GM06990 (cell line): ENCODE data around the gene PADI2.

Experiments
- DNase-seq: peaks from one replicate; pipeline ENCODE4 v3.0.0-alpha.2; 2011; ENCODE audit not compliant: insufficient read length; ENCODE audit errors: extremely low read depth
- H3K27me3 ChIP-seq: replicated peaks from 2 replicates; pipeline ENCODE4 v1.6.0; 2011; ENCODE audit warnings: low read length; ENCODE audit not compliant: control insufficient read depth, insufficient read depth
- H3K36me3 ChIP-seq: 2 replicates; pipeline ENCODE4 v1.5.1; 2011; ENCODE audit warnings: low read length; ENCODE audit not compliant: control insufficient read depth, insufficient read depth
- H3K4me3 ChIP-seq: replicated peaks from 2 replicates; pipeline ENCODE4 v1.5.1; 2011; ENCODE audit warnings: low read depth, mild to moderate bottlenecking, control low read depth, low read length
- TF ChIP-seq, protein P1 (sequence below): IDR thresholded peaks from 2 replicates; pipeline ENCODE4 v1.5.1; 2011; ENCODE audit warnings: low read length, control low read depth, mild to moderate bottlenecking, inconsistent platforms; ENCODE audit not compliant: insufficient read depth, poor library complexity, severe bottlenecking

PADI2 gene

DNA sequence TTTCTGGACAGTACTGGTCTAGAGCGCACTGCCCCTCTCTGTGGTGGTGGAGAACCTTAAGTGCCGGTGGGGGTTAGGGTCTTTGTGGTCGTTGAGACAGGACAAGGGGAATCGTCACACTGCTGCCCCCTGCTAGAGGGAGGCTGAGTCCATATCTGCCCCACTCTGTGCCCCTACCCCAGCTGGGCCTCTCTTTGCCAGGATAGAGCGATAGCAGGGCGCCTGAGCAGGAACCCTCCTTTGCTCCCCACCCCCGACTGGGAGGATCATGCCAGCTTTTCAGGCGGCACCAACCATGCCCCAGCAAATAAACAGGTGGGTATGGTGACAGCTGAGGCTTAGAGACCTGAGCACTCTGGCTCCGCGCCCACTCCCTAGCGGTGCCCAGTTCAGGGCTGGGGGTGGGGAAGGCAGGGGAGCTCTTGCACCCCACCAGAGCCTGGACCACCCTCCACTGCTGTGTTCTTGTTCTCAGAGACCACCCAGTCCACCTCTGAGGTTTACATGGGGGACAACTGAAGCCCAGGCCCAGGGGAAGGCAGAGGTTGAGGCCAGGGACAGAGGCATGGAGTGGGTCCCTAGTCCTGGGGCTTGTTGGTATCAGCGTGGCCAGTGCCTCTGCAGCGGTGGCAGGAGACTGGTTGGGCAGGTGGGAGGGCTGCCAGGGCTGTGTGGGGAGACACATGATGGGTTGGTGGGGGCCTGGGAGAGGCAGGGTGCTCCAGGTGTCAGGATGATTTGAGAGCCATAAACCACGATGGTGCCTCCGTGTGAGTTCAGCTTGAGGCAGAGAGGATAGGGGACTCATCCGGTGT lies 1.6 kb downstream of the PADI2 start:
- H3K36me3 ChIP-seq = no peaks in the 10 kb centered on the region
- peaks cover 3% of the 10 kb centered on the region; the same call in 1 of the 2 replicates for H3K27me3 ChIP-seq
- no peak overlapping the region for H3K4me3 ChIP-seq
- TF ChIP-seq, protein P1, sequence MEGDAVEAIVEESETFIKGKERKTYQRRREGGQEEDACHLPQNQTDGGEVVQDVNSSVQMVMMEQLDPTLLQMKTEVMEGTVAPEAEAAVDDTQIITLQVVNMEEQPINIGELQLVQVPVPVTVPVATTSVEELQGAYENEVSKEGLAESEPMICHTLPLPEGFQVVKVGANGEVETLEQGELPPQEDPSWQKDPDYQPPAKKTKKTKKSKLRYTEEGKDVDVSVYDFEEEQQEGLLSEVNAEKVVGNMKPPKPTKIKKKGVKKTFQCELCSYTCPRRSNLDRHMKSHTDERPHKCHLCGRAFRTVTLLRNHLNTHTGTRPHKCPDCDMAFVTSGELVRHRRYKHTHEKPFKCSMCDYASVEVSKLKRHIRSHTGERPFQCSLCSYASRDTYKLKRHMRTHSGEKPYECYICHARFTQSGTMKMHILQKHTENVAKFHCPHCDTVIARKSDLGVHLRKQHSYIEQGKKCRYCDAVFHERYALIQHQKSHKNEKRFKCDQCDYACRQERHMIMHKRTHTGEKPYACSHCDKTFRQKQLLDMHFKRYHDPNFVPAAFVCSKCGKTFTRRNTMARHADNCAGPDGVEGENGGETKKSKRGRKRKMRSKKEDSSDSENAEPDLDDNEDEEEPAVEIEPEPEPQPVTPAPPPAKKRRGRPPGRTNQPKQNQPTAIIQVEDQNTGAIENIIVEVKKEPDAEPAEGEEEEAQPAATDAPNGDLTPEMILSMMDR = no peak
- no peak for DNase-seq

GRCh38 chr1:17116643-17117042 lies 2.6 kb downstream of the PADI2 start:
- TF ChIP-seq, protein P1 = no peak
- no peaks in the 10 kb centered on the region for H3K36me3 ChIP-seq
- H3K4me3 ChIP-seq = no peak overlapping the region
- no peak for DNase-seq
- H3K27me3 ChIP-seq = peaks cover 3% of the 10 kb centered on the region; the same call in 1 of the 2 replicates

DNA sequence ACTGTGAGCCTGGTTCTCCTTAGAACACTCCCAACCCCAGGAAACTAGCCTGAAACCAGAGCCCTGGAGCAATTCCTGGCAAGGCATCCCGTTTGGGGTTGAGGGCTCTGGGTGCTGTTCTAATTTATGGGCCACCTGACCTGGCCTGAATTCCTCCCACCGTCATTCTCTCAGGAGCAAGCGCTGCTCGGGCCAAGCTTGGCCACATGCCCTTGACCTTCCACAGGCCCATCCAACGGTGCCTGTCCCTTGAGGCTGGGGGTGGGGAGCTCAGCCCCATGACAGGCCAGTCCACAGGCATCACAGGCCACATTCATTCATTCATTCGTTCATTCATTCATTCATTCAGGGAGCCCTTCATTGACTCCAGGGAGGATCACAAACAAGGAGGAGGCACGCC lies 5.3 kb downstream of the PADI2 start:
- H3K4me3 ChIP-seq = no peak overlapping the region
- no peak for DNase-seq
- H3K36me3 ChIP-seq = no peaks in the 10 kb centered on the region
- TF ChIP-seq, protein P1 = no peak
- peaks cover 3% of the 10 kb centered on the region; the same call in 1 of the 2 replicates for H3K27me3 ChIP-seq

DNA sequence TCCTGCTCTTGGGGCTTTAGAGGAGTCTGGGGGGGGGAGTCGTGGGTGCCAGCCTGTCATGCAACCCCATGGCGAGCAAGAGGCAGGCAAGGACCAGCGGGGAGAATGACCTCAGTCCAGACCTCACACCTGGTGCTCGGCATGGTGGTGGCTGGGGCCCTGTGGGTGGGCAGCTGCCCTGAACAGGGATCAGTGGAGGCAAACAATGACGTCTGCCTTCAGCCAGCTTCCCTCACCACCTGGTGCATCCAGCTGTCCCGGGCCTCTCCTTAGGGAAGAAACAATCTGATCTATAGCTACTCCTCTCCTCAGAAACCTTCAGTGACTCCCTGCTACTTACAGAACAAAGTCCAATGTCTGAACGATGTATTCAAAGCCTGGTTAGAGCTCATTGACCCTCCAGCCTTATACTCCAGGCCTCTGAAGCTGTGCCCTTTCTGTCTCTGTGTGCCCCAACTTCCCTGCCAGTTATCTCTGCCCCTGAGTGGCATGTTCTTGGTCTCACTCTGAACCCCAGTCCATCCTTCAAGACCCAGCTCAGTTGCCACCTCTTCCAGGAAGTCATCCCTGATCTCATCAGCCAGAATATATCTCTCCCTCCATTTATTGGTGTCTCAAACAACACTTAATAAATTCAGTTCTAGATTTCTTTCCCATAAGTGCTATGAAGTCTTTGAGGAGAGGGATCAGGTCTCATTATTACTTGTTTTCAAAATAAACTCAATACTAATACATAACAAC lies 6.6 kb downstream of the PADI2 start:
- DNase-seq = no peak
- Histone ChIP-seq H3K4me3 (no peak overlapping the region), H3K27me3 (no peaks in the 10 kb centered on the region; the same call in 1 of the 2 replicates)

GRCh38 chr1:17112076-17112475 lies 7.2 kb downstream of the PADI2 start:
- Histone ChIP-seq H3K27me3 (no peaks in the 10 kb centered on the region), H3K4me3 (no peak overlapping the region), H3K36me3 (no peaks in the 10 kb centered on the region)
- TF ChIP-seq, protein P1 = no peak
- no peak for DNase-seq

More for the DNA sequence above, 6.6 kb downstream of the PADI2 start:
- no peaks in the 10 kb centered on the region for H3K36me3 ChIP-seq
- TF ChIP-seq, protein P1 = no peak
